SKM-1 treated with dmso at 0.1 percent for 144 hours (cell line): Measurements from ENCODE around the gene TYRP1.
"Not testable (repeated sequence)": the region's sequence is repeated elsewhere in the genome, so short reads cannot be mapped to it uniquely, and the experiment has no call there.

Experiments
- DNase-seq: peaks from one replicate; lab custom pipeline; 2025; ENCODE audit not compliant: unreplicated experiment; lab: John Stamatoyannopoulos, UW

The TYRP1 gene

GRCh38 chr9:12693141-12693540, at the start of gene TYRP1:
TYRP1 (plus strand) TSS chr9:12693385; CDS start chr9:12693997, 612 bp downstream.
- no peak for DNase-seq

- no peak for DNase-seq
These were observed 49.5 kb upstream of the TYRP1 start for GRCh38 chr9:12643686-12644085.

- no peak for DNase-seq
These were observed 44.3 kb upstream of the TYRP1 start for GRCh38 chr9:12648925-12649324.

GRCh38 chr9:12651125-12651524, 42.1 kb upstream of the TYRP1 start:
- no peak for DNase-seq

GRCh38 chr9:12652973-12653372, 40.2 kb upstream of the TYRP1 start:
- DNase-seq, result no peak

GRCh38 chr9:12656803-12657202, 36.4 kb upstream of the TYRP1 start:
- no peak for DNase-seq

- no peak for DNase-seq
These were observed 36.0 kb upstream of the TYRP1 start for GRCh38 chr9:12657233-12657632.

GRCh38 chr9:12657998-12658397, 35.2 kb upstream of the TYRP1 start:
- DNase-seq, result no peak

- DNase-seq, result no peak
These were observed 34.5 kb upstream of the TYRP1 start for GRCh38 chr9:12658531-12659209.

GRCh38 chr9:12659220-12659619, 34.0 kb upstream of the TYRP1 start:
- no peak for DNase-seq

- no peak for DNase-seq
These were observed 26.4 kb upstream of the TYRP1 start for GRCh38 chr9:12666813-12667212.

- no peak for DNase-seq
These were observed 25.3 kb upstream of the TYRP1 start for GRCh38 chr9:12667892-12668291.

GRCh38 chr9:12670006-12670405, 23.2 kb upstream of the TYRP1 start:
- no peak for DNase-seq

GRCh38 chr9:12674961-12675360, 18.2 kb upstream of the TYRP1 start:
- no peak for DNase-seq

- not testable (repeated sequence) for DNase-seq
These were observed 15.6 kb upstream of the TYRP1 start for GRCh38 chr9:12677462-12678126.

- no peak for DNase-seq
These were observed 12.8 kb upstream of the TYRP1 start for GRCh38 chr9:12680341-12680740.

GRCh38 chr9:12680757-12681156, 12.4 kb upstream of the TYRP1 start:
- no peak for DNase-seq

GRCh38 chr9:12681620-12682019, 11.6 kb upstream of the TYRP1 start:
- DNase-seq, result no peak

GRCh38 chr9:12684974-12685373, 8.2 kb upstream of the TYRP1 start:
- DNase-seq, result no peak

- DNase-seq, result peak; percentile 56
These were observed 4.0 kb upstream of the TYRP1 start for GRCh38 chr9:12689233-12689632.

- no peak for DNase-seq
These were observed 828 bp downstream of the TYRP1 start for GRCh38 chr9:12694013-12694412.

- DNase-seq, result no peak
These were observed 2.3 kb downstream of the TYRP1 start for GRCh38 chr9:12695474-12695873.
